ENCODE data around the gene KLF5.

The KLF5 gene

GRCh38 chr13:73058736-73059459, at the start of gene KLF5:
TSS of gene KLF5 (plus strand) at chr13:73059005. CDS start at chr13:73059328, 323 bp downstream.
- H3K4me3 ChIP-seq (ENCODE audit: control insufficient read depth, low read depth, low read length): peak within 1 kb of the TSS; percentile 69
- TF ChIP-seq CTCF (conservative IDR thresholded peaks at IDR 0.05; ENCODE audit: control insufficient read depth, insufficient read depth, low read depth, low read length): no peak
- peak; percentile 86 for DNase-seq (ENCODE audit: low read depth)

- TF ChIP-seq CTCF (conservative IDR thresholded peaks at IDR 0.05; ENCODE audit: control insufficient read depth, insufficient read depth, low read depth, low read length): no peak
- no peak overlapping the region for H3K4me3 ChIP-seq (ENCODE audit: control insufficient read depth, low read depth, low read length)
- DNase-seq (ENCODE audit: low read depth): no peak
These were observed 47.1 kb upstream of the KLF5 start for GRCh38 chr13:73011751-73012150.

GRCh38 chr13:73015805-73016204, 43.0 kb upstream of the KLF5 start:
- H3K4me3 ChIP-seq (ENCODE audit: control insufficient read depth, low read depth, low read length): no peak overlapping the region
- TF ChIP-seq CTCF (conservative IDR thresholded peaks at IDR 0.05; ENCODE audit: control insufficient read depth, insufficient read depth, low read depth, low read length): no peak
- DNase-seq (ENCODE audit: low read depth): no peak

- no peak overlapping the region for H3K4me3 ChIP-seq (ENCODE audit: control insufficient read depth, low read depth, low read length)
- DNase-seq (ENCODE audit: low read depth): no peak
- TF ChIP-seq CTCF (conservative IDR thresholded peaks at IDR 0.05; ENCODE audit: control insufficient read depth, insufficient read depth, low read depth, low read length): no peak
These were observed 40.5 kb upstream of the KLF5 start for GRCh38 chr13:73018336-73018735.

- peak; percentile 4 for DNase-seq (ENCODE audit: low read depth)
- TF ChIP-seq CTCF (conservative IDR thresholded peaks at IDR 0.05; ENCODE audit: control insufficient read depth, insufficient read depth, low read depth, low read length): no peak
- no peak overlapping the region for H3K4me3 ChIP-seq (ENCODE audit: control insufficient read depth, low read depth, low read length)
These were observed 33.4 kb upstream of the KLF5 start for GRCh38 chr13:73025217-73026012.

GRCh38 chr13:73034901-73035300, 23.9 kb upstream of the KLF5 start:
- TF ChIP-seq CTCF (conservative IDR thresholded peaks at IDR 0.05; ENCODE audit: control insufficient read depth, insufficient read depth, low read depth, low read length): no peak
- DNase-seq (ENCODE audit: low read depth): no peak
- no peak overlapping the region for H3K4me3 ChIP-seq (ENCODE audit: control insufficient read depth, low read depth, low read length)

All from fibroblast of mammary gland (primary cell).